Cardiac fibroblast (primary cell): ENCODE results near the gene ASH1L.
A peak's percentile ranks its signal among the peaks of the same experiment; 100 is the strongest.
"Not testable (repeated sequence)": the region's sequence is repeated elsewhere in the genome, so short reads cannot be mapped to it uniquely, and the experiment has no call there.

Experiments
- DNase-seq, 2 donors: peaks; one replicate each; pipeline versions ENCODE4 v3.0.0 to v3.0.0-alpha.2; 2010; ENCODE audit warnings: low read depth in 2 of 2
- H3K4me3 ChIP-seq, 2 donors: replicated peaks in 1 of 2; 1 replicate in 1 of 2; 2 replicates in 1 of 2; pipeline ENCODE4 v1.5.1; 2011; ENCODE audit warnings: low read depth in 2 of 2, low read length in 2 of 2, mild to moderate bottlenecking in 2 of 2, moderate library complexity in 1 of 2
- TF ChIP-seq, protein P1 (sequence below): IDR thresholded peaks from one replicate; pipeline ENCODE4 v1.5.1; 2011; ENCODE audit warnings: low read depth, mild to moderate bottlenecking, low read length, inconsistent platforms

The ASH1L gene

DNA sequence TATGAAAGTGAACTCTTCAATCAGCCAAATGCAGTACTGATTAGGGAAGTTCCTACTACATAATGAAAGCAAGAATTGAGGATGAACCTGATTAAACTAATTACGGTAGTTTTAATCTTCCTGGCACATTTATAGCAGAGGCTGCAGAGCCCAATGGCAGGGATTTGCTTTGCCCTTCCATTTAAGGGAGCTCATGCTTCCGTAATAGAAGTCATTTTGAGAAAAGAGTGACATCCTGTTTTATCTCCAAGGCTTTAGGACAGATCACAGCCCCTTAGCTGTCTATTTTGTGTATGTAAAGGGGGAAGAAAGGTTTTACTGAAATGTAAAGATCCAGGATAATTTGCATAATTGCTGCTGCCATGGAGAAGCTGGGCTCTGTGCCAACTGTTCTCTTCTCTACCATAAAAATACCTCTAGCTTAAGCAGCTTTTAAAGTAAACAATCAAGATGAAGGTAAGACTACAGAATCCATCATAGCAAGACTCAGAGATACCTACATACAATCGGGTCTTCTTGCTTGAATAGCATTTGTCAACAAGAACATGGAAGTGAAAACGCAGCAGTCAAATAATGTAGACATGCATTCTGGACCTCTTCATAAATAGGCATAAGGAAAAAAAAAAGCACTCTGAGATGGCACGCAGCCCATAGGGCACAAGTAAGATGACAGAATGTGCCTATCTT, 62.5 kb downstream of the ASH1L start:
- no peak overlapping the region for H3K4me3 ChIP-seq
- TF ChIP-seq, protein P1, sequence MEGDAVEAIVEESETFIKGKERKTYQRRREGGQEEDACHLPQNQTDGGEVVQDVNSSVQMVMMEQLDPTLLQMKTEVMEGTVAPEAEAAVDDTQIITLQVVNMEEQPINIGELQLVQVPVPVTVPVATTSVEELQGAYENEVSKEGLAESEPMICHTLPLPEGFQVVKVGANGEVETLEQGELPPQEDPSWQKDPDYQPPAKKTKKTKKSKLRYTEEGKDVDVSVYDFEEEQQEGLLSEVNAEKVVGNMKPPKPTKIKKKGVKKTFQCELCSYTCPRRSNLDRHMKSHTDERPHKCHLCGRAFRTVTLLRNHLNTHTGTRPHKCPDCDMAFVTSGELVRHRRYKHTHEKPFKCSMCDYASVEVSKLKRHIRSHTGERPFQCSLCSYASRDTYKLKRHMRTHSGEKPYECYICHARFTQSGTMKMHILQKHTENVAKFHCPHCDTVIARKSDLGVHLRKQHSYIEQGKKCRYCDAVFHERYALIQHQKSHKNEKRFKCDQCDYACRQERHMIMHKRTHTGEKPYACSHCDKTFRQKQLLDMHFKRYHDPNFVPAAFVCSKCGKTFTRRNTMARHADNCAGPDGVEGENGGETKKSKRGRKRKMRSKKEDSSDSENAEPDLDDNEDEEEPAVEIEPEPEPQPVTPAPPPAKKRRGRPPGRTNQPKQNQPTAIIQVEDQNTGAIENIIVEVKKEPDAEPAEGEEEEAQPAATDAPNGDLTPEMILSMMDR = no peak
- DNase-seq = peak in 1 of 2 donors; percentile 23

DNA sequence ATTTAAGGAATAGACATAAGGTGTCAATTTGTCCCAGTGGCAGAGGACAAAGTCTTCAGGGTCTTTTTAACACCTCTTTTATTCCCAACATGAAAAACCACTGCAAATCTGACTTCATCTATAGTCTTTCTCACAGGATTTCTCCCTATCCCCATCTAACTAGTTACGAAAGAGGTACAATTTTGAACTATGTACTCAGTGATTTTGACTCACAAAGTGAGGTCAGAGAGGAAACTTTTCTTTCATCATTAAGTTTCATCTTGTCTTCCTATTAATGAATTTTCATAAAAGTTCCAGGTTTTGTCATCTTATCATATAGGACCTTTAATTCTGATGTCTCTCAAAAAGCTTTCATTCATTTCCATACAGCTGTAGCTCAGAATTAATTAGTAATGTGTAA, 63.3 kb downstream of the ASH1L start:
- peak in 1 of 2 donors; percentile 59 for DNase-seq
- TF ChIP-seq, protein P1 = no peak
- H3K4me3 ChIP-seq = no peak overlapping the region

DNA sequence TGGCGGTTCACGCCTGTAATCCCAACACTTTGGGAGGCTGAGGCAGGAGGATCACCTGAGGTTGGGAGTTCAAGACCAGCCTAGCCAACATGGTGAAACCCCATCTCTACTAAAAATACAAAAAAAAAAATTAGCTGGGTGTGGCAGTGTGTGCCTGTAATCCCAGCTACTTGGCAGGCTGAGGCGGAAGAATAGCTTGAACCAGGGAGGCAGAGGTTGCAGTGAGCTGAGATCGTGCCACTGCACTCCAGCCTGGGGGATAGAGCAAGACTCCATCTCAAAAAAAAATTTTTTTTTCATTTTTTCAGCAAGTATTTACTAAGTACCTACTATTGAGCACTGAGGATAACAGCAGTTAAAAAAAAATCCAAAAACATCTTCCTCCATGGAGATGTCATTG, 69.0 kb downstream of the ASH1L start:
- not testable (repeated sequence) for DNase-seq, H3K4me3 ChIP-seq

DNA sequence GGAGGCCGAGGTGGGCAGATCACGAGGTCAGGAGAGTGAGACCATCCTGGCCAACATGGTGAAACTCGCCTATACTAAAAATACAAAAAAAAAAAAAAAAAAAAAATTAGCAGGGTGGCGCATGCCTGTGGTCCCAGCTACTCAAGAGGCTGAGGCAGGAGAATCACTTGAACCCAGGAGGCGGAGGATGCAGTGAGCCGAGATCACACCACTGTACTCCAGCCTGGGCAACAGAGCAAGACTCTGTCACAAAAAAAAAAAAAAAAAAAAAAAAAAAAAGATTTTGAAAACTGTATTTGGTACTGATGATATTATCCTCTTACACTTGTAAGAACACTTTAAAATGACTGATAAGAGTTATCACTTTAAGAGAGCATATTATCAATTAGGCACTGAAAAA, 74.2 kb downstream of the ASH1L start:
- DNase-seq, H3K4me3 ChIP-seq: not testable (repeated sequence)

DNA sequence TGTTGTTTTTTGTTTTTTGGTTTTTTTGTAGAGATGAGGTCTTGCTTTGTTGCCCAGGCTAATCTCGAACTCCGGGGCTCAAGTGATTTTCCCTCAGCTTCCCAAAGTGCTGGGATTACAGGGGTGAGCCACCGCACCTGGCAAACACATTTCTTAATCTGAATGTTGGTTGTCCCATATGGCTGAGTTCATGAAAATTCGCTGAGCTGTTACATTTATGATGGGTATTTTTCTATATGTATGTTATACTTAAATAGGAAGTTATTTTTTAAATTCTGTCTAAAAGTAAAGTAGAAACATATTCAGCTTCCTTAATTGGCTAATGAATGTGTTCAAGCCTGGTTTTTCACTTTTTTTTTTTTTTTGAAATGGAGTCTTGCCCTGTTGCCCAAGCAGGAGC, 75.1 kb downstream of the ASH1L start:
- TF ChIP-seq, protein P1 = no peak
- no peak for DNase-seq
- no peak overlapping the region for H3K4me3 ChIP-seq

DNA sequence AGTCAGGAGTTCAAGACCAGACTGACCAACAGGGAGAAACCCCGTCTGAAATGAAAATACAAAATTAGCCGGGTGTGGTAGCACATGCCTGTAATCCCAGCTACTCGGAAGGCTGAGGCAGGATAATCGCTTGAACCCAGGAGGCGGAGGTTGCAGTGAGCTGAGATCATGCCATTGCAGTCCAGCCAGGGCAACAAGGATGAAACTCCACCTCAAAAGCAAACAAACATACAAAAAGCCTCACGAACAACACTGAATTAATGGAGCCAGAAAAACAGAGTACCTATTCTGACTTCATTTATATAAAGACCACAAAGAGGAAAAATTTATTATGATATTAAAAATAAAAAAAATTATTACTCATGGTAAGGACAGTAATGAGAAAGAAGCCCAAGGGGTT, 75.7 kb downstream of the ASH1L start:
- H3K4me3 ChIP-seq, DNase-seq: not testable (repeated sequence)

DNA sequence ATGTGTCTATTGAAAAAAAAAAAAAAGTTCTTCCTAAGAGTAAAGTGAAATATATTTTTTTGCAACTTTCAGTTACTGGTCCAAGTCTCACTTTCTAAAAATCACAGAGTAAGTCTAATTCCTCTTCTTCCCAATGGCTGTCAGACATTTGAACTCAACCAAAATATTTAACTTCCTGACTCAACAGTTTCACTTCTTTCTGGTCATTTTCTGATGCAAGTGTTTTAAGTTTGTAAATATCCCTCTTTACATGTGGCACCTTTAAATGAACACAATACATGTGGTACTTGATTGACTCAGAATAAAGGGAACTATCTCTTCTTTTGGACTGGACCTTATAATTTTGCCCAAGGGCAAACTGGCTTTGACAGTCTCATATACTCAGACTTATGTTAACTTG, 76.7 kb downstream of the ASH1L start:
- DNase-seq = no peak
- no peak overlapping the region for H3K4me3 ChIP-seq
- TF ChIP-seq, protein P1 = no peak

DNA sequence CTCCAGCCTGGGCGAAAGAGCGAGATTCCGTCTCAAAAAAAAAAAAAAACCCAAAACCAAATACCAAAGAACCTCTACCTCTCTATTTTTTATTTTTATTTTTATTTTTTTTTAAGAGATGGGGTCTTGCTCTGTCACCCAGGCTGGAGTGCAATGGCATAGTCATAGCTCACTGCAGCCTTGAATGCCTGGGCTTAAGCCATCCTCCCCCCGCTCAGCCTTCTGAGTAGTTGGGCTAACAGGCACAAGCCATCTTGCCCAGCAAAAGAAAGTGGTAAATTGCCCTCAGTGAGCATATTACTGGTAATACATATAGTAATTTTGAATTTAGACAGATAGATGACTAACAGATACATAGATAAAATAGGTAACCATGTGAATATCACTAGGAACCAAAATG, 77.4 kb downstream of the ASH1L start:
- H3K4me3 ChIP-seq = no peak overlapping the region
- DNase-seq = no peak
- TF ChIP-seq, protein P1 = no peak
